GM23338 (cell line): ENCODE measurements around the gene TBC1D3B.

ENCODE experiments used
- CREB1 ChIP-seq: fragments of 250-450 bp; sonication (Bioruptor Pico); IDR thresholded peaks from 2 replicates; pipeline ENCODE4 v1.5.0; 2020; ENCODE audit warnings: low read depth, mild to moderate bottlenecking, moderate library complexity
- CTCF ChIP-seq, 2 experiments: fragments of 200-600 bp in 1 of 2; sonication (generic) in 1 of 2; conservative IDR thresholded peaks; 2 replicates each; pipeline versions ENCODE4 v1.5.1 to v1.6.1; 2016 to 2017; ENCODE audit warnings: antibody characterized with exemption in 2 of 2, low read depth in 2 of 2, mild to moderate bottlenecking in 2 of 2, moderate library complexity in 1 of 2
- ETS1 ChIP-seq: IDR thresholded peaks from 2 replicates; pipeline ENCODE4 v1.6.1; 2016; ENCODE audit warnings: antibody characterized with exemption
- EZH2 ChIP-seq: fragments of 200-600 bp; sonication (generic); IDR thresholded peaks from one replicate; pipeline ENCODE4 v1.8.0; 2017; ENCODE audit warnings: antibody characterized with exemption, mild to moderate bottlenecking, low read depth; ENCODE audit not compliant: unreplicated experiment
- EZH2phosphoT487 ChIP-seq: fragments of 200-600 bp; sonication (generic); IDR thresholded peaks from one replicate; pipeline ENCODE4 v1.8.1; 2018; ENCODE audit warnings: antibody characterized with exemption; ENCODE audit not compliant: unreplicated experiment
- JUNB ChIP-seq: IDR thresholded peaks from one replicate; pipeline ENCODE4 v1.6.1; 2016; ENCODE audit warnings: antibody characterized with exemption; ENCODE audit not compliant: unreplicated experiment
- NANOG ChIP-seq: IDR thresholded peaks from 2 replicates; pipeline ENCODE4 v1.6.1; 2016; ENCODE audit warnings: antibody characterized with exemption, borderline replicate concordance
- POLR2AphosphoS5 ChIP-seq: IDR thresholded peaks from 2 replicates; pipeline ENCODE4 v1.6.1; 2016; ENCODE audit warnings: antibody characterized with exemption, low read depth
- STAT1 ChIP-seq: IDR thresholded peaks from one replicate; pipeline ENCODE4 v1.6.1; 2016; ENCODE audit warnings: antibody characterized with exemption; ENCODE audit not compliant: unreplicated experiment
- ZNF114 ChIP-seq: fragments of 250-450 bp; sonication (Bioruptor Pico); IDR thresholded peaks from 2 replicates; pipeline ENCODE4 v1.5.0; 2020; ENCODE audit warnings: mild to moderate bottlenecking, moderate library complexity
- ZNF331 ChIP-seq: fragments of 250-450 bp; sonication (Bioruptor Pico); IDR thresholded peaks from 2 replicates; pipeline ENCODE4 v1.5.0; 2020; ENCODE audit warnings: low read depth, mild to moderate bottlenecking, moderate library complexity
- TF ChIP-seq, protein P1 (sequence below): IDR thresholded peaks from one replicate; pipeline ENCODE4 v1.6.1; 2018; ENCODE audit warnings: antibody characterized with exemption; ENCODE audit not compliant: unreplicated experiment
- TF ChIP-seq, protein P2 (sequence below): fragments of 250-450 bp; sonication (Bioruptor Pico); IDR thresholded peaks from 2 replicates; pipeline ENCODE4 v1.5.0; 2020; ENCODE audit warnings: mild to moderate bottlenecking, moderate library complexity

- TF ChIP-seq ZNF331 (no peak), CTCF (conservative IDR thresholded peaks at IDR 0.05; ENCODE audit: low read depth in 2 of 2) (no peak), EZH2 (no peak), POLR2AphosphoS5 (no peak), EZH2phosphoT487 (no peak), CREB1 (CRISPR knock-in tag) (no peak), JUNB (no peak), ETS1 (no peak), STAT1 (no peak), NANOG (no peak), ZNF114 (CRISPR knock-in tag) (no peak)
- TF ChIP-seq, protein P1, sequence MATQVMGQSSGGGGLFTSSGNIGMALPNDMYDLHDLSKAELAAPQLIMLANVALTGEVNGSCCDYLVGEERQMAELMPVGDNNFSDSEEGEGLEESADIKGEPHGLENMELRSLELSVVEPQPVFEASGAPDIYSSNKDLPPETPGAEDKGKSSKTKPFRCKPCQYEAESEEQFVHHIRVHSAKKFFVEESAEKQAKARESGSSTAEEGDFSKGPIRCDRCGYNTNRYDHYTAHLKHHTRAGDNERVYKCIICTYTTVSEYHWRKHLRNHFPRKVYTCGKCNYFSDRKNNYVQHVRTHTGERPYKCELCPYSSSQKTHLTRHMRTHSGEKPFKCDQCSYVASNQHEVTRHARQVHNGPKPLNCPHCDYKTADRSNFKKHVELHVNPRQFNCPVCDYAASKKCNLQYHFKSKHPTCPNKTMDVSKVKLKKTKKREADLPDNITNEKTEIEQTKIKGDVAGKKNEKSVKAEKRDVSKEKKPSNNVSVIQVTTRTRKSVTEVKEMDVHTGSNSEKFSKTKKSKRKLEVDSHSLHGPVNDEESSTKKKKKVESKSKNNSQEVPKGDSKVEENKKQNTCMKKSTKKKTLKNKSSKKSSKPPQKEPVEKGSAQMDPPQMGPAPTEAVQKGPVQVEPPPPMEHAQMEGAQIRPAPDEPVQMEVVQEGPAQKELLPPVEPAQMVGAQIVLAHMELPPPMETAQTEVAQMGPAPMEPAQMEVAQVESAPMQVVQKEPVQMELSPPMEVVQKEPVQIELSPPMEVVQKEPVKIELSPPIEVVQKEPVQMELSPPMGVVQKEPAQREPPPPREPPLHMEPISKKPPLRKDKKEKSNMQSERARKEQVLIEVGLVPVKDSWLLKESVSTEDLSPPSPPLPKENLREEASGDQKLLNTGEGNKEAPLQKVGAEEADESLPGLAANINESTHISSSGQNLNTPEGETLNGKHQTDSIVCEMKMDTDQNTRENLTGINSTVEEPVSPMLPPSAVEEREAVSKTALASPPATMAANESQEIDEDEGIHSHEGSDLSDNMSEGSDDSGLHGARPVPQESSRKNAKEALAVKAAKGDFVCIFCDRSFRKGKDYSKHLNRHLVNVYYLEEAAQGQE, result no peak
- TF ChIP-seq, protein P2, sequence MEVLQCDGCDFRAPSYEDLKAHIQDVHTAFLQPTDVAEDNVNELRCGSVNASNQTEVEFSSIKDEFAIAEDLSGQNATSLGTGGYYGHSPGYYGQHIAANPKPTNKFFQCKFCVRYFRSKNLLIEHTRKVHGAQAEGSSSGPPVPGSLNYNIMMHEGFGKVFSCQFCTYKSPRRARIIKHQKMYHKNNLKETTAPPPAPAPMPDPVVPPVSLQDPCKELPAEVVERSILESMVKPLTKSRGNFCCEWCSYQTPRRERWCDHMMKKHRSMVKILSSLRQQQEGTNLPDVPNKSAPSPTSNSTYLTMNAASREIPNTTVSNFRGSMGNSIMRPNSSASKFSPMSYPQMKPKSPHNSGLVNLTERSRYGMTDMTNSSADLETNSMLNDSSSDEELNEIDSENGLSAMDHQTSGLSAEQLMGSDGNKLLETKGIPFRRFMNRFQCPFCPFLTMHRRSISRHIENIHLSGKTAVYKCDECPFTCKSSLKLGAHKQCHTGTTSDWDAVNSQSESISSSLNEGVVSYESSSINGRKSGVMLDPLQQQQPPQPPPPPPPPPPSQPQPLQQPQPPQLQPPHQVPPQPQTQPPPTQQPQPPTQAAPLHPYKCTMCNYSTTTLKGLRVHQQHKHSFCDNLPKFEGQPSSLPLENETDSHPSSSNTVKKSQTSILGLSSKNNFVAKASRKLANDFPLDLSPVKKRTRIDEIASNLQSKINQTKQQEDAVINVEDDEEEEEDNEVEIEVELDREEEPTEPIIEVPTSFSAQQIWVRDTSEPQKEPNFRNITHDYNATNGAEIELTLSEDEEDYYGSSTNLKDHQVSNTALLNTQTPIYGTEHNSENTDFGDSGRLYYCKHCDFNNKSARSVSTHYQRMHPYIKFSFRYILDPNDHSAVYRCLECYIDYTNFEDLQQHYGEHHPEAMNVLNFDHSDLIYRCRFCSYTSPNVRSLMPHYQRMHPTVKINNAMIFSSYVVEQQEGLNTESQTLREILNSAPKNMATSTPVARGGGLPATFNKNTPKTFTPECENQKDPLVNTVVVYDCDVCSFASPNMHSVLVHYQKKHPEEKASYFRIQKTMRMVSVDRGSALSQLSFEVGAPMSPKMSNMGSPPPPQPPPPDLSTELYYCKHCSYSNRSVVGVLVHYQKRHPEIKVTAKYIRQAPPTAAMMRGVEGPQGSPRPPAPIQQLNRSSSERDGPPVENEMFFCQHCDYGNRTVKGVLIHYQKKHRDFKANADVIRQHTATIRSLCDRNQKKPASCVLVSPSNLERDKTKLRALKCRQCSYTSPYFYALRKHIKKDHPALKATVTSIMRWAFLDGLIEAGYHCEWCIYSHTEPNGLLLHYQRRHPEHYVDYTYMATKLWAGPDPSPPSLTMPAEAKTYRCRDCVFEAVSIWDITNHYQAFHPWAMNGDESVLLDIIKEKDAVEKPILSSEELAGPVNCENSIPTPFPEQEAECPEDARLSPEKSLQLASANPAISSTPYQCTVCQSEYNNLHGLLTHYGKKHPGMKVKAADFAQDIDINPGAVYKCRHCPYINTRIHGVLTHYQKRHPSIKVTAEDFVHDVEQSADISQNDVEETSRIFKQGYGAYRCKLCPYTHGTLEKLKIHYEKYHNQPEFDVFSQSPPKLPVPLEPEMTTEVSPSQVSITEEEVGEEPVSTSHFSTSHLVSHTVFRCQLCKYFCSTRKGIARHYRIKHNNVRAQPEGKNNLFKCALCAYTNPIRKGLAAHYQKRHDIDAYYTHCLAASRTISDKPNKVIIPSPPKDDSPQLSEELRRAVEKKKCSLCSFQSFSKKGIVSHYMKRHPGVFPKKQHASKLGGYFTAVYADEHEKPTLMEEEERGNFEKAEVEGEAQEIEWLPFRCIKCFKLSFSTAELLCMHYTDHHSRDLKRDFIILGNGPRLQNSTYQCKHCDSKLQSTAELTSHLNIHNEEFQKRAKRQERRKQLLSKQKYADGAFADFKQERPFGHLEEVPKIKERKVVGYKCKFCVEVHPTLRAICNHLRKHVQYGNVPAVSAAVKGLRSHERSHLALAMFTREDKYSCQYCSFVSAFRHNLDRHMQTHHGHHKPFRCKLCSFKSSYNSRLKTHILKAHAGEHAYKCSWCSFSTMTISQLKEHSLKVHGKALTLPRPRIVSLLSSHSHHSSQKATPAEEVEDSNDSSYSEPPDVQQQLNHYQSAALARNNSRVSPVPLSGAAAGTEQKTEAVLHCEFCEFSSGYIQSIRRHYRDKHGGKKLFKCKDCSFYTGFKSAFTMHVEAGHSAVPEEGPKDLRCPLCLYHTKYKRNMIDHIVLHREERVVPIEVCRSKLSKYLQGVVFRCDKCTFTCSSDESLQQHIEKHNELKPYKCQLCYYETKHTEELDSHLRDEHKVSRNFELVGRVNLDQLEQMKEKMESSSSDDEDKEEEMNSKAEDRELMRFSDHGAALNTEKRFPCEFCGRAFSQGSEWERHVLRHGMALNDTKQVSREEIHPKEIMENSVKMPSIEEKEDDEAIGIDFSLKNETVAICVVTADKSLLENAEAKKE, result no peak
Observed at GRCh38 chr17:36132421-36132831, 44.0 kb downstream of the TBC1D3B start.
